GM12864 (cell line): Measurements from ENCODE around the gene CENPH.

Experiments
- DNase-seq: peaks from one replicate; pipeline ENCODE4 v3.0.0-alpha.2; 2011; ENCODE audit warnings: low read depth
- H3K4me3 ChIP-seq: 2 replicates; pipeline ENCODE4 v1.5.1; 2011; ENCODE audit warnings: mild to moderate bottlenecking, low read depth, low read length, control low read depth
- CTCF ChIP-seq: IDR thresholded peaks from 2 replicates; pipeline ENCODE4 v1.5.1; 2011; ENCODE audit warnings: low read depth, mild to moderate bottlenecking, moderate library complexity, low read length, control low read depth, inconsistent platforms; ENCODE audit errors: missing control alignments

The CENPH gene

DNA sequence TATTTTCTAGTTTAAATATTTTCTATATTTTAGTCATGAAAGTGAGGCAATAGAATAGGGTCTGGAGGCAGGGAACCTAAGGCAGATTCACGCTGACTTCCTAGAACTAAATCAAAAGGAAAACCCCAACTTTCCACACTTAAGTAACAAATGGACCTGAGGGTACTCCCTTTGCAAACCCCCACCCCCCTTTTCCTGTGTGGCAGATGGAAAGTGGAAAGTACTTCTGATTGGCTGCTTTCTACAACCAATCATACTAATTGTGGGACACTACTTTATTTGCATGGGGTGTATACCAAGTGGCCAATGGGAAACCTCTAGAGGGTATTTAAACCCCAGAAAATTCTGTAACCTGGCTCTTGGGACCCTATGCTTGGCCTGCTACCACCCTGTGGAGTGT is 4.8 kb upstream of the CENPH start:
- TF ChIP-seq CTCF = no peak
- H3K4me3 ChIP-seq = no peak overlapping the region
- no peak for DNase-seq

- DNase-seq = no peak
- TF ChIP-seq CTCF = no peak
- H3K4me3 ChIP-seq = no peak overlapping the region
These were observed 2.0 kb upstream of the CENPH start for GRCh38 chr5:69187342-69187741.

GRCh38 chr5:69188811-69189161 is 597 bp upstream of the CENPH start:
- no peak for DNase-seq
- no peak for TF ChIP-seq CTCF

DNA sequence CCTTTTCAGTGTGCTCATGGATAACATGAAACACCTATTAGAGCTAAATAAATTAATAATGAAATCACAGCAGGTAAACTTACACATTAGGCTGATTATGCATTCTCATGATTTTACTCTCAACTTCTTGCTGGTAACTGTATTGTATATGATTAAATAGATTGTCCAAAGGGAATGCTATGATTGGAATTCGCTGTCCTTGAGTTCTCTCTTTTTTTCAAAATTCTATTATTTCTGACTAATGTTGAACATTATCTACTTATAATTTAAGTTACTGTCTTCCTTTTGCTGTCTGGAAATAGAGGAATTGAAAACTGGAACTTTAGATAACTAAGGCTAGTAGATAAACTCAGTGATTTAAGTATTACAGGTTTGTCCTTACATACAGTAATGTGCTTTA is 13.1 kb downstream of the CENPH start:
- TF ChIP-seq CTCF = no peak
- DNase-seq = no peak
- H3K4me3 ChIP-seq = no peak overlapping the region

More at GRCh38 chr5:69188811-69189161, 597 bp upstream of the CENPH start:
- peak overlapping the region; percentile 69 for H3K4me3 ChIP-seq

GRCh38 chr5:69206528-69207190 is 17.3 kb downstream of the CENPH start:
- DNase-seq = no peak
- no peak overlapping the region for H3K4me3 ChIP-seq
- TF ChIP-seq CTCF = no peak

- no peak overlapping the region for H3K4me3 ChIP-seq
- TF ChIP-seq CTCF = no peak
- no peak for DNase-seq
These were observed 20.2 kb downstream of the CENPH start for GRCh38 chr5:69209602-69210001.

- no peak for DNase-seq
- TF ChIP-seq CTCF = no peak
- no peak overlapping the region for H3K4me3 ChIP-seq
These were observed 21.8 kb downstream of the CENPH start for GRCh38 chr5:69211200-69211599.
